Measurements from ENCODE around the gene ADAMTSL5.

ADAMTSL5 gene

DNA sequence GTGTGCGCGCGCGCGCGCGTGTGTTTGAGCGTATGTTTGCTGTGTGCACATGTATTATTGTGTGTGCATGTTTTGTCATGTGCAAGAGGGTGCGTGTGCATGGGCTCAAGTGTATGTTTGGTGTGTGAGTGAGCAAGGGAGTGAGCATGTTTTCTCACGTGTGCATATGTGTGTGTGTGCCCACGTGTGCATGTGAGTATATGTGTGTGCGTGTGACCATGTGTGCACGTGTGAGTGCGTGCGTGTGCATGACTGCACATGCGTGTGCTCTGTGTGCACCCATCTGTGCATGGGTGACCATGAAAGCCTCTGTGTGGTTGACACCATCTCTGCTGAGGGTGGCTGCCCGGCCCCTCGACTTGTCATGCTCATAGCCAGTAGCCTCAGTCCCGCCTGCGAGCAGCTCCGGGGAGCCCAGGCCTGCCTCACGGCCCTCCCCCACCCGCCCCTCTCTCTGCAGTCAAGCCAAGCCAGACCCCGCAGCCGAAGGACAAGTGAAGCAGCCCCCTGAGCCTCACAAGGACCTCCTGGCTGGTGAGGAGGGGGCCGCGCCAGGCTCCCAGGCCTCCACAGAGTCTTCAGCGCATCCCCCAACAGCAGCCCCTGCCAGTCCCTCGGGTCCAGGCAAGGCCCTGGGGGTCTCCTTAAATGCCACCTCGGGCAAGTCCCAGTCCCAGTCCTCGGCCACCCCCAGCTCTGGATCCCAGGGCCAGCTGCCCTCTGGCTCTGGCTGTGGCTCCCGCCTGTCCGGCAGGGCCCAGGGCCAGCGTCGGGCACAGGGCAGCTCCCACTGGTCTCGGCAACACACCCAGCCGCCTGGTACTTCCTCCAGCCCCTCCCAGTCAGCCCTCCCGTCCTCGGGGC is 15.9 kb downstream of the ADAMTSL5 start:
- no peak for DNase-seq (ENCODE audit: extremely low read depth in 1 of 2, low read depth in 1 of 2)

DNA sequence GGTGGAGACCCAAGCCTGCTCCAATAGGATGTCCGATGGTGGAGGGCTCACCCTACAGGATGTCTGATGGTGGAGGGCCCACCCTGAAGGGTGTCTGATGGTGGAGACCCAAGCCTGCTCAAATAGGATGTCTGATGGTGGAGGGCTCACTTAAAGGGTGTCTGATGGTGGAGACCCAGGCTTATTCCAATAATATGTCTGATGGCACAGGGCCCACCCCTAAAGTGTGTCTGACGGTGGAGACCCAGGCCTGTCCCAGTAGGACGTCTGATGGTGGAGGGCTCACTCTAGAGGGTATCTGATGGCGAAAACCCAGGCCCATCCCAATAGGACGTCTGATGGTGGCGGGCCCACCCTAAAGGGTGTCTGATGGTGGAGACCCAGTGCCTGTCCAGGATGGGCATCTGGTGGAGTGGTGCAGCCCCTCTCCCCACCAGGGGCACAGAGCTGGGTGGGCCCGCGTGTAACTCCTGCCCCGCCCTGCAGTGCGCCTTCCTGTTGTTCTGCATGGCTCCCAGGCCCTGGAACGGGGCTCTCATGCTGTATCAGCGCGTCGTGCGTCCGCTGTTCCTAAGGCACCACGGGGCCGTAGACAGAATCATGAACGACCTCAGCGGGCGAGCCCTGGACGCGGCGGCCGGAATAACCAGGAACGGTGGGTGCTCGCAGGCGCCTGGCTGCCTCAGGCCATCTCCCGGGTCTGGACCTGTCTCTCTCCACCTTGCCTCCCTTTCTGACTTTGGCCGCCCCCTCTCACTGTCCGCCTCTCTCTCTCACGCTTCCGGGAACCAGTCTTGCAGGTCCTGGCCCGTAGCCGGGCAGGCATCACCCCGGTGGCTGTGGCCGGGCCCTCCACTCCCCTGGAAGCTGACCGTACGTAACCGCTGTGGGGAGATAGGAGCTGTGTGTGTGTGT is 16.8 kb downstream of the ADAMTSL5 start:
- no peak for DNase-seq (ENCODE audit: extremely low read depth in 1 of 2, low read depth in 1 of 2)

DNA sequence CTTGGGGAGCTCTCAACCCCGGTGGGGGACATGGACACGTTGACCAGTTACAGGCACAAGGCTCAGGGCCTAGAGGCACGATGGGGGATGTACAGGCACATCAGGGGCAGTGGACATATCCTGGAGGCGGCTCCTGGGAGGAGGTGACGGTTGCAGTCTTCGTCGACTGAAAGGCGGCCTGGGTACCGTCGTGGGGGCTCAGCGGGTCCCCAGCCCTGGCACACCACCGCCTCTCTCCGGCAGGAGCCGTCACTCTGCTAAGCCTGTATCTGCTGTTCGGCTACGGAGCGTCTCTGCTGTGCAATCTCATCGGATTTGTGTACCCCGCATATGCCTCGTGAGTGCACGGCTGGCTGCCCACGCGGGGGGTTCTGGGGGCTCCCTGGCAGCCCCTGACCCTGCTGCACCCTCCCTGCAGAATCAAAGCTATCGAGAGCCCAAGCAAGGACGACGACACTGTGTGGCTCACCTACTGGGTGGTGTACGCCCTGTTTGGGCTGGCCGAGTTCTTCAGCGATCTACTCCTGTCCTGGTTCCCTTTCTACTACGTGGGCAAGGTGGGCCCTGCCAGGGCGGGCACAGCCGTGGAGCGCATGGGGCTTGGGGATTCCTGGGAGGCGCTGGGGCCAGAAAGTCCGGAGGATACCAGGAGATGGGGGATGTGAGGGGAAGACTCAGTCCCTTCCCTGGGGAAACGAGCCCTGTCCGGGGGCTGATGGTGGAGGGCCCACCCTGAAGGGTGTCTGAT is 17.6 kb downstream of the ADAMTSL5 start:
- no peak for DNase-seq (ENCODE audit: extremely low read depth in 1 of 2, low read depth in 1 of 2)

DNA sequence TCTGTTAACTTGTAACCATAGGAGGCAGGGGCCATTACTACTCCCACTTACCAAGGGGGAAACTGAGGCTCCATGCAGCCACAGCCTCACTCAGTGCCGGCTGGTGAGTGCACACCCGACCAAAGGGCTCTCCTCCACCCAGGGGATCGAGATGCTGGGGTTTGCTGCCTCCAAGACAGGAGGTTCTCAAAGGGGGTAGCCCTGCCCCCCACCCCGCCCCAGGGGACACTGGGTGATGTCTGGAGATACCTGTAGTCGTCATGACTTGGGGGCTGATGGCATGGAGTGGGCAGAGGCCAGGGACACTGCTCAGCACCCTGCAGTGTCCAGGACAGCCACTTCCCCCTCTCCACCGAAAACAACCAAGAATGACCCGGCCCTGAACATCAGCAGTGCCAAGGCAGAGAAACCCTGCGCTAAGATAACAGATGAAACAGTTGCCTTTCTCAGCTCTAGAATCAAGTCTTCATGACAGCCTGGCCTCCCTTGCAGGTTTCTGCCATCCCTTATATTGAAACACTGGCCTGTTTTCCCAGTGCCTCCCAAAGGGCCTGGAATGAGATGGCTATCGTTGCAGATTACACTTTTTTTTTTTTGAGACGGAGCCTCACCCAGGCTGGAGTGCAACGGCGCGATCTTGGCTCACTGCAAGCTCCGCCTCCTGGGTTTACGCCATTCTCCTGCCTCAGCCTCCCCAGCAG is 18.6 kb downstream of the ADAMTSL5 start:
- no peak for DNase-seq (ENCODE audit: extremely low read depth in 1 of 2, low read depth in 1 of 2)

DNA sequence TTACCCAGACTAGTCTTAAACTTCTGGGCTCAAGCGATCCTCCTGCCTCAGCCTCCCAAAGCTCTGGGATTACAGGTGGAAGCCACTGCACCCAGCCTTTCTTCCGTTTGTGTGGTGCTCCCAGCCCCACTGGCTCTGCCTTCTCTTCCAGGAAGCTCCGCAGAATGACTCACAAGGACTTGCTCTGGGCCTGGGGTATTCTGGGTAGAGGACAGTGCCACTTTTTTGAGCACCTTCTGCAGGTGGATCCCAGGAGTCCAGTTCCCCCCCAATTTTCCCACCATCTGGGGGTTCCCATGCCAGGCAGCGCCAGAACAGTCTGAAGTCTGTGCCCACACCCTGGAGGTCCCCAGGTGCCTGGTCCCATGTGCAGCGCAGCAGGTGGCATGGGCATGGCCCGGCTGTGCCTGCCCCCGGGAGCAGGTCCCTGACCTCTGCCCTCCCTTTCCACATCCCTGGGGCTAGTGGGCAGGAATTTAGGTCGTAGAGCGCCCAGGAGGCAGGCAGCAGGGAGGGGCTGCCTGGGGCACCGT is 20.3 kb downstream of the ADAMTSL5 start:
- no peak for DNase-seq (ENCODE audit: extremely low read depth in 1 of 2, low read depth in 1 of 2)

DNA sequence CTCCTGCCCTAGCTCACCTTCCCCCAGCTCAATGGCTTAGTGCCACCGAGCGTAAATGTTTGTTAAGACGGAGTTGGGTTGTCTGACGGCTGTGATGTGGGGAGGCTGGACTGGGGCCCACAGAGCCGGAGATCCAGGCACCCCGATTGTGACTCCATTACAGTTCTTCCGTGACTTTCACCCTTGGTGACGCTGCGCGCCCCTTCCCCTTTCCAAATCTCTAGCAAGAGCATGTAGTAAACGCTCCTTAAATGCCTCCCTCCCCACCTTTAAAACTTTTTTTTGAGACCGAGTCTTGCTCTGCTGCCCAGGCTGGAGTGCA is 21.0 kb downstream of the ADAMTSL5 start:
- DNase-seq (ENCODE audit: extremely low read depth in 1 of 2, low read depth in 1 of 2), result no peak

DNA sequence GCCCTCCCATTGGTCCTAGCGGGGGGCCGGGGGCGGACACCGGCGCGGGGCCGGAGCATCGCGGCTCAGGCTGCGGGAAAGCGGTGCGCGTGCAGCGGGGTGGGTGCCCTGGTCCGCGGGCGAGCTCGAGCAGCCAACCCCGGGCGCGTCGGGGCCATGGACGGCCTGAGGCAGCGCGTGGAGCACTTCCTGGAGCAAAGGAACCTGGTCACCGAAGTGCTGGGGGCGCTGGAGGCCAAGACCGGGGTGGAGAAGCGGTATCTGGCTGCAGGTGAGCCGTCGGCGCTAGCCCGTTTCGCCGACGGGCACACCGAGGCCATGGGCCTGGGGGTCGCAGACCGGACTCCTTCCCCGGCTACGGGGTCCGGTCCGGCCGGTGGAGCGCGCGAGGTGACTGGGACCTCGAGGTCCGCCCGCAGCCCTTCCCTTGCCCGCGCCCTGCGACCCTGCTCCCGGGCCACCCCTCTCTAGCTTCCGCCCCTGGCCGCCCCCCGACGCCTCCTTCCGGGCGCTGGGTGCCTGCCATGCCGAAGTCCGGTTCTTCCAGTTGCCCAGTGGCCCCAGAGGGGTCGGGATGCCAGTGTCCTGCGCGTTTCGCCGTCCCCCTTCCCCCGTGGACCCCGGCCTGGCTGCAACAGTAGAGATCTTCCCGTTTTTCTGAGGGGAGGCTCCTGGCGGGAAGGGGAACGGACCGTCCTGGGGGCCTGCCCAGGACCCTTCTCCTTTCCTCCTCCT is 21.5 kb downstream of the ADAMTSL5 start, which contains the start of gene REEP6:
REEP6 (plus strand) TSS at position 68 of the 735 bp plus-strand sequence; CDS start at position 157, 89 bp downstream.
- DNase-seq (ENCODE audit: extremely low read depth in 1 of 2, low read depth in 1 of 2), result no peak

DNA sequence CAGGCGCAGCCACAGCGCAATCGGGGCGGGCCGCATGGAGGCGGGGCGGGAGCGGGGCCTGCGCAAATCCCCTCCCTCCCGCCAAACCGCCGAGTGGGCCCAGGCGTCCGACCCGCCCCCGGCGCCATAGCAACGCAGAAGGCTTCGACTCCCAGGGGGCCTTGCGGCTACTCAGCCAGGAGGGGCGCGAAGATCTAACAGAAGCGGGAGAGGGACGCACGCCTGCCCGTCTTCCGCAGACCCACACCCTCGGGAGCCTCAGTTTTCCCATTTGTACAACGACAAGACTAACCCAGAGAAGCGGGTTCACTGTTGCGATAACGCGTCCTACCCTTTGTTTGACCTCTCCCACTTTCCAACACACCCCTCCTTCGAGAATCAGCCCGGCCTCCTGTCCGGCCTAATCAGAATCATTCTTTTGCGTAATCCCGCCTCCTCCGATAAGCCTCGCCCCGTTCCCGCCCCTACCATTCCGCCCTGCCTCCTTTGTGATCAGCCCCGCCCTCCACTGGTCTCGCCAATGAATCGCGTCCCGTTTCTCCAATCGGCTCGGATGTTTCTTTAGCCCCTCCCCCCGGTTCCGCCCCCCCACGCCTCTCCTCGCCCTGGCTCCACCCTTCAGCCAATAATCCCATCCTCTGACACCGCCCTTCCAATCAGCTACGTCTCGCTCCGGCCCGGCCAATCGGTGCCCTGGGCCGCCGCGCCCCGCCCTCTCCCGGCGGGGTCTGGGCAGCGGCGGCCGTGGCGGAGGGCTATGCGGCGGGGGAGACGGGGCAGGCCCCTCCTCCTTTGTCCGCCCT is 22.3 kb downstream of the ADAMTSL5 start, which contains the start of gene PCSK4:
PCSK4 (minus strand) TSS at position 40 of the 803 bp plus-strand sequence; CDS start at position 36, 4 bp downstream.
- DNase-seq (ENCODE audit: extremely low read depth in 1 of 2, low read depth in 1 of 2), result peak; percentile 95 to 96

DNA sequence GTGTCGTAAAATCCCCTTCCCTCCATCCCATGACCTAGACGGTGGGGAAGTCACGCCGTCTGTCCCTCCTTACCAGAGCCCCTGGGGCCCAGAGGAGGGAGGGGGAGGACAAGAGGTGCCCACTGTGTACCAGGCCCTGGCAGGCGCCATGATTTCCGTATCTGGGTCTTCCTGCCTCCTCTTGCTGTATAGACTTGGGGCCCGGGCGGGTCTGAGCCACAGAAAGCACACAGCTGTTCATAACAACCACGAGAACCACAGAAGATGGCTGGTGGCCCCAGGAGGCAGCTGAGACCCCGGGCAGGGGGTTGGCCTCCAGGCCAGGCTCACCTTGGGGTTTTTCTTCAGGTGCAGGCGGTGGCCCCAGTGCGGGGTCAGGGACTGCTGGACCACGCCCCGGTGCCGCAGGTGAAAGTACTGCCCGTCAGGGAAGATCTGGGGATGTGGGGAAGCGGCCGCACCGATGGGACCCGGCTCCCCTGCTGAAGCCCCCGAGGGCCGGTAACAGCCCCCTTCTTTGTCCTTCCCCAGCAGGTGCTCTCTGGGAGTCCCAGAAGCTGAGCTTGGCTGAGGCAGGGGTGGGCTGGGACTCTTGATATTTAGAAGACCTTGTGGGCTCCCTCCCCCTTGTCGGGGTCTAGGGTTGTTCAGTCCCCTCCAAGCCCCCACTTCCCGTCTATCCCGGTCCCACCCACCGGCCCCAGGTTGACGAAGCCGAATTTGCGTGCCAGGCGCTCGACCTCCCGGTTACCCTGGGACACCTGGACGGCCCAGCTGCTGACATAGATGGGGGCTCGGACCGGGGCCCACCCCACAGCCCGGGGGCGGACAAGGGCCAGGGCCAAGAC is 23.1 kb downstream of the ADAMTSL5 start:
- DNase-seq (ENCODE audit: extremely low read depth in 1 of 2, low read depth in 1 of 2), result no peak

DNA sequence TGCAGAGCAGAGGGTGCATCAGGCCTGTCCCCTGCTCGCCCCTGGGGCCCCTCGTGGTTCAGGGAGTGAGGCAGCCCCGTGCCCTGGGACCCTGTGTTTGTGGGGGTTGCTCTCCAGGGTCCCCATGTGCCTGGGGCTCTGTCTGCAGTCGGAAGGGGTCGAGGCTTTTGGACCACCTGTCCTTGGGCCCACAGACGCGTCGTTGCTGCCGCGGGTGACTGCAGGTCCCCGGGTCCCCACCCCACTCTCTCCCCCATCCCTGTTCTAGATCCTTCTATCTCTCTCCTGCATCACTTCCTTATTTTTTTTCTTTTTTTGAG is 24.6 kb downstream of the ADAMTSL5 start:
- no peak for DNase-seq (ENCODE audit: extremely low read depth in 1 of 2, low read depth in 1 of 2)

DNA sequence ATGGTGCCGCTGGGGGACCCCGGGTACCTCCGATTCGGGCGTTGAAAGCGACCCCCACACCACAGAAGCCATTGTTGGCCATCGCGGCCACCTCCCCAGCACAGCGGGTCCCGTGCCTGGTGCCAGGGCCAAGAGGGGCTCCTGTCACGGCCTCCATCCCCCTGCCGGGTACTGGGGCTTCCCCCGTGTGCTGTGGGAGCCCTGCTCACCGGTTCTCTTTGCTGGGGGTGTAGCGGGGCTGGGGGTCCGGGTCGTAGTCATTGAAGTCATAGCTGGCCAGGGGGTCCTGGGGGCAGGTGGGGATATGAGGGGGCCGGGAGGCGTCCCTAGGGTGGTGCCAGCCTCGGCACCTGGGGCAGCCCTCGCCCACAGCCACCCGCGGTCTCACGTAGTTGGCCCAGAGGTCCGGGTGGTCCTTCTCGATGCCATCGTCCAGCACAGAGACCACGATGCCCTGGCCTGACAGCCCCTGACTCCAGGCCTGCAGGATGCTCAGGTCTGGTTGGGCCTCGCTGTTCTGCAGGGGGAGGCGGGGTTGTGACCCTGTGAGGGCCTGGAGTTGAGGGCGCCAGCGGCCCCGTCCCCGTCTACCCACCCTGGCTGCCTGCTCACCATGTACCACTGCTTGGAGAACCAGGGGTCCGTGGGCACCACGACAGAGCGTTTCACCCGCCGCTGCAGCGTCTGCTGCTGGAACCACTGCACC is 25.1 kb downstream of the ADAMTSL5 start:
- DNase-seq (ENCODE audit: extremely low read depth in 1 of 2, low read depth in 1 of 2), result no peak

DNA sequence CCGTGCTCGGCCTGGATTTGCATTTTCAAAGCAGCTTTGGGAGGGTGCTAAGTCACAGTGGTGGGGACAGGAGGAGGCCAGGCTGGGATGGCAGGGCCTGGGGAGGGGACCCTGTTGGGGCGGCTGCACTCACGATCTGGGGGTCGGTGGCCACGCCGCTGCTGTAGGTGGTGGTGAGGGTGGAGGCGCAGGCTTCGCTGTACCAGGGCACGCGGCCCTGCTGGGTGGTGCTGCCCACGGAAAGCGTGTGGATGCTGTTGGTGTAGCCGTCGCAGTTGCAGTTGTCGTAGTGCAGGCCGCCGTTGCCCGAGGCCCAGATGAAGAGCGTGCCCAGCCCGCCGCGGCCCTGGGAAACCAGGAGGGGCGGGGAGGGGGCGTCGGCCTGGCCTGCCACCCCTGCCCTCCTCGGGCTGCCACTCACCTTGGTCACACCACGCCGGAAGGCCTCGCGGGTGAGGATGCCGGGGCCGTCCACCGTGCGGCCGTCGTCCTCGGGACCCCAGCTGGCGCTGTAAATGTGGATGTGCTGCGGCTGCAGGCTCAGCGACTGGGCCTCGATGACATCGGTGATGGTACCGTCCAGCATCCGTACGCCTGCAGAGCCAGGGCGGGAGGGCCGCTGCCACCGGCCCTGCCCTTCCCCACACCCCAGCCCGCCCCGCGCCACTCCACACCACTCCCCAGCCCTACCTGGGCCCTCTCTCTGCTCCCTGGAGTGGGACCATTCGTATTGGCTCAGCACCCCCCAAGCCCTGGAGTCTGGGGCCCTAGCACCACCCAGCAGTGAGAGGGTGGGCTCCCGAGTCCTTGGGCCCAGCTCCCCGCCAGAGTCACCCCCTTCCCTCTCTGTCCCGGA is 25.9 kb downstream of the ADAMTSL5 start:
- DNase-seq (ENCODE audit: extremely low read depth in 1 of 2, low read depth in 1 of 2), result no peak

DNA sequence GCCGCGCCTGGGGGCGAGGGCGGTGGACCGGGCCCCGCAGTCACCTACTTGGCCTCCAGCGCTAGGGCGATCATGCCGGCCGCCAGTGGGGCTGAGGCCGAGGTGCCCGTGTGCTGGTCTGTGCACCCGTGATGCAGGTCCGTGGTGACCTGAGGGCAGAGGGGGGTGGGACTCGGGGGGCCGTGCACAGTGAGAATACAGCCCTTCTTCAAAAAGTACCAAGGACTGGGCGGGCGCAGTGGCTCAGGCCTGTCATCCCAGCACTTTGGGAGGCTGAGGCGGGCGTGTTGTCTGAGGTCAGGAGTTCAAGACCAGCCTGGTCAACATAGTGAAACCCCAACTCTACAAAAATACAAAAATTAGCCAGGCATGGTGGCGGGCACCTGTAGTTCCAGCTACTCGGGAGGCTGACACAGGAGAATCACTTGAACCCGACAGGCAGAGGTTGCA is 28.8 kb downstream of the ADAMTSL5 start:
- no peak for DNase-seq (ENCODE audit: extremely low read depth in 1 of 2, low read depth in 1 of 2)

DNA sequence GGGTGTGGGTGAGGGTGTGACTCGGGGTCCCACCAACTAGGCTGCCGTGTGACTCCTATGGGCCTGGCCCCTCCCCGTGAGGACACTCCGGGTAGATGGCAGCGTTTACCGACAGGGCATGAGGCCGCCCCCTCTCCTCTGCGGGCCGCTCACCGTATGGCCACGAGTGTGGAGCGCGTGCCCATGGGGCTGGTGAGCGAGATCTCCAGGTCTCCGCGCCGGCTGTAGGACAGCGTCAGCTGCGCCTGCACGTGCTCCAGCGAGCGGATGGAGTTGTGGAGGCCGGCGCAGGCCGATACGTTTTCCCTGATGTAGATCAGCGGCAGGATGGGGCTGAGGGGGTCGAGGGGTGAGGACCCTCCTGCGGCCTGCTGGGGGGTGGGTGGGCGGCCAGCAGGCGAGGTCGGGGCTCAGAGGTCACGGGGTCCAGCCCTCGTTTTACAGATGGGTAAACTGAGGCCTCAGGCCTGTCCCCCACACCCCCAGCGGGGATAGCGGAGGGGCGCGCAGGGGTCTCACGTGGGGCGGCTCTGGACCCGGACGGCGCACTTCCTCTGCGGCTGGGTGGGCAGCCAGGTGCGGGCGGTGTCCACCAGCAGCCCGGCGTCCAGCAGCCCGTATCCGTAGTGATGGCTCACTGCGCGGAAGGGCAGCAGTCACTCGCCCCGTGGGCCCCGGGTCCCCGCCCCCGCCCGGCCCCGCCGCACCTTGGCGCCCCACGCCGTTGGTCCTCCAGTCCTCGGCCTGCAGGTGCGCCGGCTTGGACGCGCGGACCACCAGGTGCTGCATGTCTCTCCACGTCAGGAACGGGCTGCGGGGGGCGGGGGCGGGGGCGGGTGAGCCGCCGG is 29.5 kb downstream of the ADAMTSL5 start:
- DNase-seq (ENCODE audit: extremely low read depth in 1 of 2, low read depth in 1 of 2), result no peak

DNA sequence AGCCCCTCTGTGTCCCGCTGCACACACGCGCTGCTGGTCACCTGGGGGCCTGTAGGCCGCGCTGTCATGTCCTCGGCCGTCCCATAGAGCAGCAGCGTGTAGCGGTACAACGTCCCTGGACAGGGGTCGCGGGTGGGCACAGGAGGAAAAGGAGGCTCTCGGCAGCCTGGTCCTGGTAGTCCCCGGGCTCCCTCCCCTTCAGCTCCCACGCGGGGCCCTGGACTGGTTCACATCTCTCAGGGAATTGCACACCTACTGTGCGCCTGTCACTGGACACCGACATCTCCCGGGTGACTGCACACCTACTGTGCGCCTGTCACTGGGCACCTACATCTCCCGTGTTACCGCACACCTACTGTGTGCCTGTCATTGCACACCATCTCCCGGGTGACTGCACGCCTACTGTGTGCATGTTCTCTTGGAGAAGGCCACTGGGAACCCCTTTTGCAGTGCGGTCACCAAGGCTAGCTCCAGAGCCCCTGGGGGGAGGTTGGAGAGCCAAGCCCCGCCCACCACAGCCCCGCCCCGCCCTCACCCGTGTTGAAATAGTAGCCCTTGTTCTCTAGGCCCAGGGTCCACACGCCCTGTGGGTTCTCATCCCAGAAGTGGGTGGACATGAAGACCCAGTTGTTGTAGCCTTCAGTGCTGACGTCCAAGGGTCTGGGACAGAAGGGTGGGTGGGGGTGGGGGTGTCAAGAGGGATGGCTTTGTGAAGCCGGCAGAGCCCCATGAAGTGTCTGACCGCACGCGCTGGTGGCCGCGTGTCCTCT is 30.3 kb downstream of the ADAMTSL5 start:
- DNase-seq (ENCODE audit: extremely low read depth in 1 of 2, low read depth in 1 of 2), result no peak

Measured in activated CD8-positive, alpha-beta memory T cell treated with anti-CD3 and anti-CD28 coated beads for 1 hour (primary cell).